Caco-2 (cell line): ENCODE data around the gene GABBR1. TPM values are rescaled to one million over a fixed set of nuclear protein-coding genes. Genes with fewer than 3 reads are reported as not detected.

ENCODE experiments used
- BruUV-seq: library from RNA; stranded (reverse); fragments of 400-500 nt; replicated peaks from 2 replicates; lab custom pipeline; 2021; lab: Mats Ljungman, UMichigan
- CTCF ChIA-PET: fragments of 300-600 bp; sonication (Branson Sonifier 250); formaldehyde crosslinking; loops from one replicate; lab custom pipeline; 2022; ENCODE audit warnings: antibody characterized with exemption; lab: Charles Lee
- POLR2A ChIA-PET: fragments of 300-600 bp; sonication (Branson Sonifier 250); formaldehyde crosslinking; loops from one replicate; lab custom pipeline; 2022; ENCODE audit warnings: antibody characterized with exemption; lab: Charles Lee
- DNase-seq, 2 experiments: peaks; one replicate each; pipeline versions ENCODE4 v3.0.0 to v3.0.0-alpha.2; 2020 to 2022
- H3K27me3 ChIP-seq: replicated peaks from 2 replicates; pipeline ENCODE4 v1.6.0; 2011; ENCODE audit warnings: low read length; ENCODE audit not compliant: control insufficient read depth, insufficient read depth
- H3K36me3 ChIP-seq: 2 replicates; pipeline ENCODE4 v1.5.1; 2011; ENCODE audit warnings: low read length; ENCODE audit not compliant: control insufficient read depth, insufficient read depth
- H3K4me1 ChIP-seq: fragments of 250-450 bp; sonication (Bioruptor Pico); 2 replicates; pipeline ENCODE4 v1.5.1; 2020; ENCODE audit warnings: mild to moderate bottlenecking
- H3K4me3 ChIP-seq: 2 replicates; pipeline ENCODE4 v1.5.1; 2011; ENCODE audit warnings: low read depth, mild to moderate bottlenecking, control low read depth, low read length
- H3K9me3 ChIP-seq: fragments of 250-450 bp; sonication (Bioruptor Pico); 2 replicates; pipeline ENCODE4 v1.5.1; 2020; ENCODE audit warnings: mild to moderate bottlenecking, moderate library complexity
- H3K27ac Mint-ChIP-seq: one replicate; pipeline ENCODE4 v1.8.0; 2022; ENCODE audit warnings: mixed read lengths; ENCODE audit not compliant: unreplicated experiment
- H3K27me3 Mint-ChIP-seq: one replicate; pipeline ENCODE4 v1.8.0; 2022; ENCODE audit warnings: mixed read lengths; ENCODE audit not compliant: insufficient read depth, unreplicated experiment
- H3K36me3 Mint-ChIP-seq: one replicate; pipeline ENCODE4 v1.8.0; 2022; ENCODE audit warnings: mild to moderate bottlenecking, mixed read lengths; ENCODE audit not compliant: insufficient read depth, unreplicated experiment
- H3K4me1 Mint-ChIP-seq: one replicate; pipeline ENCODE4 v1.8.0; 2022; ENCODE audit warnings: low read depth, mixed read lengths; ENCODE audit not compliant: unreplicated experiment
- H3K4me3 Mint-ChIP-seq: one replicate; pipeline ENCODE4 v1.8.0; 2022; ENCODE audit warnings: mild to moderate bottlenecking, moderate library complexity, mixed read lengths; ENCODE audit not compliant: unreplicated experiment
- H3K9me3 Mint-ChIP-seq: one replicate; pipeline ENCODE4 v1.8.0; 2022; ENCODE audit warnings: mixed read lengths; ENCODE audit not compliant: unreplicated experiment
- intact Hi-C: fragments of 100-400 bp; cut with micrococcal nuclease; formaldehyde crosslinking; loops from one replicate; pipeline ENCODE4 v1.10.0; 2022; ENCODE audit not compliant: unreplicated experiment
- total RNA-seq: library from RNA; stranded (reverse); gene quantifications from 2 replicates; pipeline ENCODE4 v1.2.3, GENCODE V29; 2022
- TF ChIP-seq, protein P1 (sequence below), 2 experiments: fragments of 200-600 bp in 1 of 2; IDR thresholded peaks; 1 replicate in 1 of 2; 2 replicates in 1 of 2; pipeline versions ENCODE4 v1.5.1 to v1.8.0; 2011 to 2022; ENCODE audit warnings: antibody characterized with exemption in 1 of 2, control low read depth in 1 of 2, inconsistent platforms in 1 of 2, low read depth in 1 of 2, low read length in 1 of 2, mild to moderate bottlenecking in 1 of 2, moderate library complexity in 1 of 2; ENCODE audit not compliant: insufficient read depth in 1 of 2, severe bottlenecking in 1 of 2, unreplicated experiment in 1 of 2

GABBR1 gene
- total RNA-seq, 1 experiment from 2014 or later, result 3.3 TPM

DNA sequence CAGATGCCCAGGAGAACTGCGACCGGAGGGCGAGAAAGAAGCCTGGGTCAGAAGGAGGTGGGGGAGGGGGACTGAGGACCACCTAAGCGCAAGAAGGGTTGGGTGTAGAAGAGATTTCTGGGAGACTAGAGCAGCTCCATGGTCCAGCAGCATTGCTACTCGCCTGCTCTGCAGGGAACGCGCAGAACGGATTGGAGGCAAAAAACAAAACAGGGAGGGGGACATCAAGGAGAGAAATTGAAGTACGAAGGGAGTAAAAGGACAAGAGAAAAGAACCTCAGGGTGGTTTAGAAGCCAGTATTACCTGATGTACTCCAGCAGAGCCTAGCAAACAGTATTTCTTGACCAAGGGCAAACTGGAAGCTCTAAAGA, 537 bp upstream of the GABBR1 start:
- TF ChIP-seq, protein P1, sequence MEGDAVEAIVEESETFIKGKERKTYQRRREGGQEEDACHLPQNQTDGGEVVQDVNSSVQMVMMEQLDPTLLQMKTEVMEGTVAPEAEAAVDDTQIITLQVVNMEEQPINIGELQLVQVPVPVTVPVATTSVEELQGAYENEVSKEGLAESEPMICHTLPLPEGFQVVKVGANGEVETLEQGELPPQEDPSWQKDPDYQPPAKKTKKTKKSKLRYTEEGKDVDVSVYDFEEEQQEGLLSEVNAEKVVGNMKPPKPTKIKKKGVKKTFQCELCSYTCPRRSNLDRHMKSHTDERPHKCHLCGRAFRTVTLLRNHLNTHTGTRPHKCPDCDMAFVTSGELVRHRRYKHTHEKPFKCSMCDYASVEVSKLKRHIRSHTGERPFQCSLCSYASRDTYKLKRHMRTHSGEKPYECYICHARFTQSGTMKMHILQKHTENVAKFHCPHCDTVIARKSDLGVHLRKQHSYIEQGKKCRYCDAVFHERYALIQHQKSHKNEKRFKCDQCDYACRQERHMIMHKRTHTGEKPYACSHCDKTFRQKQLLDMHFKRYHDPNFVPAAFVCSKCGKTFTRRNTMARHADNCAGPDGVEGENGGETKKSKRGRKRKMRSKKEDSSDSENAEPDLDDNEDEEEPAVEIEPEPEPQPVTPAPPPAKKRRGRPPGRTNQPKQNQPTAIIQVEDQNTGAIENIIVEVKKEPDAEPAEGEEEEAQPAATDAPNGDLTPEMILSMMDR (IDR thresholded peaks at IDR 0.05; ENCODE audit: insufficient read depth in 1 of 2, low read depth in 1 of 2, low read length in 1 of 2, severe bottlenecking in 1 of 2, unreplicated experiment in 1 of 2), result no peak
- no TSS peak for BruUV-seq
- intact Hi-C loops, result no loop called here
- no peaks in the 10 kb centered on the region for H3K9me3 Mint-ChIP-seq
- POLR2A ChIA-PET, result no interaction called here
- DNase-seq, result no peak
- H3K27me3 ChIP-seq, result no peaks in the 10 kb centered on the region
- H3K4me1 Mint-ChIP-seq, result peaks cover 14% of the 10 kb centered on the region
- no peaks in the 10 kb centered on the region for H3K36me3 Mint-ChIP-seq
- H3K27ac Mint-ChIP-seq, result no peak overlapping the region
- H3K4me1 ChIP-seq, result 0 out of 2 replicates have a peak, but pooled peaks cover 5% of the 10 kb centered on the region
- H3K4me3 Mint-ChIP-seq, result peak overlapping the region; percentile 82
- H3K27me3 Mint-ChIP-seq, result peaks cover 28% of the 10 kb centered on the region
- no peaks in the 10 kb centered on the region for H3K9me3 ChIP-seq
- H3K36me3 ChIP-seq, result no peaks in the 10 kb centered on the region
- peak overlapping the region; percentile 58 for H3K4me3 ChIP-seq
- CTCF ChIA-PET, result interaction anchor here (0.6 to 1.1 kb wide), 7 partner anchors 14 to 118 kb away, joined by 3 to 7 read pairs (median 4); no protein-coding TSS in a partner anchor

- Histone ChIP-seq H3K4me1 (0 out of 2 replicates have a peak, but pooled peaks cover 5% of the 10 kb centered on the region), H3K36me3 (no peaks in the 10 kb centered on the region), H3K27me3 (no peaks in the 10 kb centered on the region), H3K9me3 (no peaks in the 10 kb centered on the region), H3K4me3 (peak overlapping the region; percentile 58)
- Mint-ChIP-seq H3K9me3 (no peaks in the 10 kb centered on the region), H3K4me3 (peak overlapping the region; percentile 82), H3K36me3 (no peaks in the 10 kb centered on the region), H3K27me3 (peaks cover 27% of the 10 kb centered on the region), H3K4me1 (peaks cover 14% of the 10 kb centered on the region), H3K27ac (peak overlapping the region; percentile 4)
- ChIA-PET POLR2A (no interaction called here), CTCF (interaction anchor here (0.5 to 1.0 kb wide), 4 partner anchors 10 to 64 kb away, joined by 3 to 7 read pairs (median 4); no protein-coding TSS in a partner anchor)
- peak; percentile 37 to 56 for DNase-seq
- TF ChIP-seq, protein P1 (IDR thresholded peaks at IDR 0.05; ENCODE audit: insufficient read depth in 1 of 2, low read depth in 1 of 2, low read length in 1 of 2, severe bottlenecking in 1 of 2, unreplicated experiment in 1 of 2), result no peak
- intact Hi-C loops, result no loop called here
- no TSS peak for BruUV-seq
Measured at GRCh38 chr6:29631860-29632731, 887 bp downstream of the GABBR1 start.

DNA sequence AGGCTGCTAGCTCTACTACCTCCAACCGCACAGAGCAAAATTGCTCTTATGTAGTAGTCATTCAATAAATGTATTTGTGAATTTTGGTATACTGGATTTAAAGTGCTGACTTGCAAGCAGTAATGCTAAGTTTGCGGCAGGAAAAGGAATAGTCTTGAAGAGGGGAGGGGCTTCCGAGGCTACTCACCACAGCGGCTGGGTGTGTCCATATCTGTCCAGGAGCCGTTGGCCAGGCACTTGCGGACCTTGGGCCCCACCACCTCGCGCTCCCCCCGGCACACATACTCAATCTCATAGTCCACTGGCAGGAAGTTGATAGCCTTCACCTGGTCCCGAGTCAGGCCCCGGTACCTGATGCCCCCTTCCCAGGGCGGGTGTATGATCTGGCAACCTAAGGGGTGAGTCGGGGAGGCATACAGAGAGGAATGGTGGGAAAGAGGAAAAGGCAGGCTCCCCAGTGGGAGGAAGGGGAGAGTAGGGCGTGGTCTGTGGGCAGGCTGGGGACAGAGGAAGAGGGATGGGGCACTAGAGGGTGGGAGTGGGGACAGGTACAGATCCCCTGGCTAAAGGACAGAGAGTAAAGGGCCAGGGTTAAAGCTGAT, 1.7 kb downstream of the GABBR1 start:
- Mint-ChIP-seq H3K4me1 (peaks cover 14% of the 10 kb centered on the region), H3K27ac (no peak overlapping the region), H3K27me3 (peaks cover 33% of the 10 kb centered on the region), H3K36me3 (no peaks in the 10 kb centered on the region), H3K4me3 (peak overlapping the region; percentile 82), H3K9me3 (no peaks in the 10 kb centered on the region)
- ChIA-PET CTCF (no interaction called here), POLR2A (no interaction called here)
- BruUV-seq, result no TSS peak
- Histone ChIP-seq H3K27me3 (no peaks in the 10 kb centered on the region), H3K9me3 (no peaks in the 10 kb centered on the region), H3K4me3 (no peak overlapping the region), H3K4me1 (0 out of 2 replicates have a peak, but pooled peaks cover 5% of the 10 kb centered on the region), H3K36me3 (no peaks in the 10 kb centered on the region)
- intact Hi-C loops, result no loop called here
- TF ChIP-seq, protein P1 (IDR thresholded peaks at IDR 0.05; ENCODE audit: insufficient read depth in 1 of 2, low read depth in 1 of 2, low read length in 1 of 2, severe bottlenecking in 1 of 2, unreplicated experiment in 1 of 2), result no peak
- DNase-seq, result no peak
